ENCODE measurements around the gene CYP3A4.

The CYP3A4 gene

GRCh38 chr7:99720800-99721595 lies 63.0 kb downstream of the CYP3A4 start:
- DNase-seq (ENCODE audit: low spot score): no peak

DNA sequence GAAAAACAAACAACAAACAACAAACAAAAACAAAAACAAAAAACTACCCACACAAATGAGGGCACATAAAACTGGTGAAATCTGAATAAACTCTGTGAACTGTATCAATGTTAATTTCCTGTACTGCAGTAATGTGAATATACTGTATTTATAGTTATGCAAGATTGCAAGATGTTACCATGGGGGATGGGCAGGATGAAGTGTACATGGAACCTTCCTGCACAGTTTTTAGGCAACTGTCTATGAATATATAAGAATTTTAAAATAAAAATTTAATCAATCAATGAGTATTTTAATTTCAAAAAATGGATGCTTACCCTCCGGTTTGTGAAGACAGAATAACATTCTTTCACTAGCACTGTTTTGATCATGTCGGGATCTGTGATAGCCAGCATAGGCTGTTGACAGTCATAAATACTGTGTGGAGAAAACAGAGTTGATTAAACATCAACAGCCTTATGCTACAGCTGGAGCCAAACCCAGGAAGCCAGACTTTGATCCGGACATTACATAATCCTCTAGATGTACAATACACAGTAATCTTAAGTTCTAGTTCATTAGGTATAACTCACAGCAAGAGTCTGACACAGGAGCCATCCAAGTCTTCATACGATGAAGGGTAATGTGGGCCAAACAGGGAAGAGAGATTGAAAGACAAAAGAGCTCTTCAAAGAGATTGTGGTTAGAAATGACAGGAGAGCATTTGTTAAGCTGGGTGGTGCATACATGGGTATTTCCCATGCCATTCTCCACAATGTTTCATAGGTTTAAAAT lies 63.8 kb downstream of the CYP3A4 start:
- no peak for DNase-seq (ENCODE audit: low spot score)

DNA sequence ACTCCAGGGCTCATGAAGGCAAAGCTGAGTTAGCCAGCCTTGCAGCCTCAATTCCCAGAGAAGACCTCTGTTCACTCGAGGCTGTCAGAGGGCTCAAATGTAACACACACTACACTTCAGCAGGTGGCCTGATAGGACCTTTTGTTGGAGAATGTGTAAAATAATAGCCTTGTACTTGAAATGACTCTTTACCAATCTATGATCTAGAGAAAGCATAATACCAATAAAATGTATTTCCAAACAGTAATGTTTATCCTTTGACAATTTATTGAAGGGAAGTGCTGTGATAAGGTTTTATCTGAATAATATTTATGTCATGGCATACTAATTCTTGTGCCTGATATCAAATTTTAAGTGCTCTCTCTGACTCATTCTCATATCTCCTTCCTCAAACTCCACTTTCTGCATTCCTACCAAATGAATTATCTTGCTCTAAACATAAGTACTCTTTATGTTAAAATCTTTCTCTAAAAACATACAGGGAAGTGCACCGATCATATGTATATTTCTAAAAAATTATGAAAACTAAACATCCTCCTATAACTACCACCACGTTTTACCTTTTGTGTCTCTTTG lies 69.9 kb downstream of the CYP3A4 start:
- no peak for DNase-seq (ENCODE audit: low spot score)

- DNase-seq (ENCODE audit: low spot score): no peak
Observed at GRCh38 chr7:99709838-99710578, 74.0 kb downstream of the CYP3A4 start.

GRCh38 chr7:99709260-99709659 lies 74.7 kb downstream of the CYP3A4 start:
- no peak for DNase-seq (ENCODE audit: low spot score)

DNA sequence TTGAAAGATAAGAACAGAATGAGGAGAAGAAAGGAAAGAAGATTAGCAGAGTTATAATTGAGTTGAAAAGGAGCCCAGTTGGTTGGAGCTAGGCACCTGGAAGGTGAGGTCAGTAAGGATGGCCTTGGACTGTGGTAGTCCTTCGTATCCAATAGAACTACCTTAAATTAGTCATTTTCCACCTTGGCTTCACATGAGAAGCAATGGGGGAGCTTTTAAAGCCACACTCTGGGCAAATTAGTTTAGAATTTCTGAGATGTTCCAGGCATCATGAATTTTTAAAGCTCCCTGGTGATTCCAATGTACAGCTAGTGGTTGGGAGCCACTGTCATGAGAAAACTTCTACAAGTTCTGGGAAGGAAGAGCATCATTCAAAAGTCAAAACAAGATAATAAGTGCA lies 76.9 kb downstream of the CYP3A4 start:
- no peak for DNase-seq (ENCODE audit: low spot score)
